ENCODE measurements around the gene KCNQ1.

The KCNQ1 gene

DNA sequence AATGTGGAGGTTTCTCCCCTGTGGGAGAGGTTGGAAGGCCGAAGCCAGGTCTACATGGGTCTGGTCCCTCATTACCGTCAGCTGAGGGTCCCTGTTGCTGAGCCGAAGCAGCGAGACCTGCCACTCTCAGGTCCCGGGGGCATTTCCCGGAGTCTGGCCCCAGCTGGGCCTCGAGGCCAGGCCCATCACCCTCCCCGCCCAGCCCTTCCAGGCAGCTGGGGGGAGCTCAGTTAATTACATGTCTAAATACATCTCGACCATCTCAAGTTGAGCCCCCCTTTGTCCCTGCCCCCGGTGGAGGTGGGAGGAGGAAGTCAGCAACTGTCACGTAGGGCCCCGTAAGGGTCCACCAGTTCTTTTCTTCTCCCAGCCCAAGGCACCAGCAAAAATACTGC lies 437.2 kb downstream of the KCNQ1 start:
- H3K4me1 ChIP-seq (ENCODE audit: insufficient read depth, low read length): no peaks in the 10 kb centered on the region
- H3K9me3 ChIP-seq (ENCODE audit: insufficient read depth, low read length, severe bottlenecking): no peaks in the 10 kb centered on the region
- no peak overlapping the region for H3K9ac ChIP-seq (ENCODE audit: low read depth, low read length)
- no peak overlapping the region for H3K27ac ChIP-seq (ENCODE audit: low read length)
- ATAC-seq (ENCODE audit: insufficient read depth, low read depth) (no peak), DNase-seq (no peak)
- TF ChIP-seq, protein P1, sequence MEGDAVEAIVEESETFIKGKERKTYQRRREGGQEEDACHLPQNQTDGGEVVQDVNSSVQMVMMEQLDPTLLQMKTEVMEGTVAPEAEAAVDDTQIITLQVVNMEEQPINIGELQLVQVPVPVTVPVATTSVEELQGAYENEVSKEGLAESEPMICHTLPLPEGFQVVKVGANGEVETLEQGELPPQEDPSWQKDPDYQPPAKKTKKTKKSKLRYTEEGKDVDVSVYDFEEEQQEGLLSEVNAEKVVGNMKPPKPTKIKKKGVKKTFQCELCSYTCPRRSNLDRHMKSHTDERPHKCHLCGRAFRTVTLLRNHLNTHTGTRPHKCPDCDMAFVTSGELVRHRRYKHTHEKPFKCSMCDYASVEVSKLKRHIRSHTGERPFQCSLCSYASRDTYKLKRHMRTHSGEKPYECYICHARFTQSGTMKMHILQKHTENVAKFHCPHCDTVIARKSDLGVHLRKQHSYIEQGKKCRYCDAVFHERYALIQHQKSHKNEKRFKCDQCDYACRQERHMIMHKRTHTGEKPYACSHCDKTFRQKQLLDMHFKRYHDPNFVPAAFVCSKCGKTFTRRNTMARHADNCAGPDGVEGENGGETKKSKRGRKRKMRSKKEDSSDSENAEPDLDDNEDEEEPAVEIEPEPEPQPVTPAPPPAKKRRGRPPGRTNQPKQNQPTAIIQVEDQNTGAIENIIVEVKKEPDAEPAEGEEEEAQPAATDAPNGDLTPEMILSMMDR (IDR thresholded peaks at IDR 0.05; ENCODE audit: borderline replicate concordance, extremely low read depth, low read length, poor library complexity, severe bottlenecking): no peak
- no peak for TF ChIP-seq EZH2 (IDR thresholded peaks at IDR 0.05; ENCODE audit: borderline replicate concordance, low read depth, low read length, severe bottlenecking)
- H3K4me2 ChIP-seq (ENCODE audit: insufficient read depth, low read length): no peak overlapping the region
- no peak overlapping the region for H3K4me3 ChIP-seq (ENCODE audit: low read depth in 1 of 2, low read length in 2 of 2)
- H3K36me3 ChIP-seq (ENCODE audit: insufficient read depth, low read length): no peaks in the 10 kb centered on the region
- no peaks in the 10 kb centered on the region for H3K79me2 ChIP-seq (ENCODE audit: insufficient read depth, low read length)
- H2AFZ ChIP-seq (ENCODE audit: low read depth, low read length): no peak overlapping the region
- H4K20me1 ChIP-seq (ENCODE audit: insufficient read depth, low read length): no peaks in the 10 kb centered on the region
- no peaks in the 10 kb centered on the region for H3K27me3 ChIP-seq (ENCODE audit: insufficient read depth, low read length, poor library complexity)

DNA sequence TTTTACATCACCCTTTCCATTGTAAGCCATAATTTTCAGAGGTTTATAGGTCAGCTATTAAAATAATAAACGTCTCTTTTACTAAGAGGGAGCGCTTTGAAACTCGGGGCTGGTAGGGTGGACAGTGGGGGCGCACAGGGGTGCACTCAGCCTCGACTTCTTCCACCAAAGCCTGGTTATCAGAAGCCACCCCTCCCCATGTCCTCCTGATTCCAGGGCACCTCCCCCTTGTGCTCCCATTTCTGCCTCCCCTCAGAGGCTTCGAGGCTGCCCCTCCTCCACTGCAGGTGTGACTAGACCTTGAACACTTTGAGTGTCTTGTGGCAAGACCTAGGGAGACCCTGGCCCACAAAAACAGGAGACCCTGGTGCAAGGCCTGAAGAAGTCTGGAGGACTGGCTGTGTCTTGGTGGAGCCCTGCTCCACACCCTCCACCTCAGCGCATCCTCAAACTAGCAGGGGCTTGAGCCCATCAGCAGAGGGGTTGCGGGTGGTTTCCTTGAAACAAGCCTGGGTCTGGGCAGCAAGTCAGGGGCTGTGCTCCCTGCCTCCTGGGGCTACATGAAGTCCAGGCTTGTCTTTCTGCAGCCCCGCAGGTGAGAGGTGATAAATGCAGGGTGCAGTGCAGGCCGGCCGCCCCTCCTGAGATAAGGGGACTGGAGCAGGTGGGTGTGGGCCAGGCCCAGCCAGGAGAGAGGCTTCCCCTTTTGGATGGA lies 437.7 kb downstream of the KCNQ1 start:
- Histone ChIP-seq H3K27ac (ENCODE audit: low read length) (no peak overlapping the region), H3K79me2 (ENCODE audit: insufficient read depth, low read length) (no peaks in the 10 kb centered on the region), H3K9ac (ENCODE audit: low read depth, low read length) (no peak overlapping the region), H4K20me1 (ENCODE audit: insufficient read depth, low read length) (no peaks in the 10 kb centered on the region), H3K4me3 (ENCODE audit: low read depth in 1 of 2, low read length in 2 of 2) (no peak overlapping the region), H2AFZ (ENCODE audit: low read depth, low read length) (no peak overlapping the region), H3K4me1 (ENCODE audit: insufficient read depth, low read length) (no peaks in the 10 kb centered on the region), H3K9me3 (ENCODE audit: insufficient read depth, low read length, severe bottlenecking) (no peaks in the 10 kb centered on the region), H3K36me3 (ENCODE audit: insufficient read depth, low read length) (no peaks in the 10 kb centered on the region), H3K27me3 (ENCODE audit: insufficient read depth, low read length, poor library complexity) (no peaks in the 10 kb centered on the region), H3K4me2 (ENCODE audit: insufficient read depth, low read length) (no peak overlapping the region)
- DNase-seq (no peak), ATAC-seq (ENCODE audit: insufficient read depth, low read depth) (no peak)
- no peak for TF ChIP-seq EZH2 (IDR thresholded peaks at IDR 0.05; ENCODE audit: borderline replicate concordance, low read depth, low read length, severe bottlenecking)
- TF ChIP-seq, protein P1 (IDR thresholded peaks at IDR 0.05; ENCODE audit: borderline replicate concordance, extremely low read depth, low read length, poor library complexity, severe bottlenecking): no peak

DNA sequence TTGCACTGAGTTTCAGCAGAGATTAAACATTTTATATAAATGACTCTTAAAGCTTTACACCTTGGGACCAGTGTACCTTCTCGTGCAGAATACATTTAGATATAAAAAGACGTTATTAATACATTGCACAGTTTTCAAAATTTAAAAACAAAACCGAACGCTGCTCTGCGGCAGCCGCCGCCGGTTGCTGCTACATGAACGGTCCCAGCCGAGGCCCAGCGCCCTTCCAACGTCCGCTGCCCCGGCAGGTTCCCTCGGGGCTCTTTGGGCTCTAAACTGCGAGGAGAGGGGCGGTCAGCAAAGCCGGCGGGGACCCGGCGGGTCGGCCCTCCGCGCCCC lies 438.8 kb downstream of the KCNQ1 start:
- Histone ChIP-seq H3K4me3 (ENCODE audit: low read depth in 1 of 2, low read length in 2 of 2) (no peak overlapping the region), H3K27me3 (ENCODE audit: insufficient read depth, low read length, poor library complexity) (no peaks in the 10 kb centered on the region), H3K4me1 (ENCODE audit: insufficient read depth, low read length) (no peaks in the 10 kb centered on the region), H3K9me3 (ENCODE audit: insufficient read depth, low read length, severe bottlenecking) (no peaks in the 10 kb centered on the region), H3K9ac (ENCODE audit: low read depth, low read length) (no peak overlapping the region), H3K27ac (ENCODE audit: low read length) (no peak overlapping the region), H4K20me1 (ENCODE audit: insufficient read depth, low read length) (no peaks in the 10 kb centered on the region), H3K36me3 (ENCODE audit: insufficient read depth, low read length) (no peaks in the 10 kb centered on the region), H2AFZ (ENCODE audit: low read depth, low read length) (no peak overlapping the region), H3K79me2 (ENCODE audit: insufficient read depth, low read length) (no peaks in the 10 kb centered on the region), H3K4me2 (ENCODE audit: insufficient read depth, low read length) (no peak overlapping the region)
- TF ChIP-seq EZH2 (IDR thresholded peaks at IDR 0.05; ENCODE audit: borderline replicate concordance, low read depth, low read length, severe bottlenecking): no peak
- TF ChIP-seq, protein P1 (IDR thresholded peaks at IDR 0.05; ENCODE audit: borderline replicate concordance, extremely low read depth, low read length, poor library complexity, severe bottlenecking): no peak
- ATAC-seq (ENCODE audit: insufficient read depth, low read depth) (no peak), DNase-seq (no peak)
